ENCODE results near the gene RAB25. TPM values are rescaled to one million over a fixed set of nuclear protein-coding genes. Genes with fewer than 3 reads are reported as not detected.

RAB25 gene
- total and polyA plus RNA-seq, 2 of the 13 experiments (the other 11 are each of a cell fraction or from before 2014, with no cell fraction given) = 0.20 to 0.22 TPM

DNA sequence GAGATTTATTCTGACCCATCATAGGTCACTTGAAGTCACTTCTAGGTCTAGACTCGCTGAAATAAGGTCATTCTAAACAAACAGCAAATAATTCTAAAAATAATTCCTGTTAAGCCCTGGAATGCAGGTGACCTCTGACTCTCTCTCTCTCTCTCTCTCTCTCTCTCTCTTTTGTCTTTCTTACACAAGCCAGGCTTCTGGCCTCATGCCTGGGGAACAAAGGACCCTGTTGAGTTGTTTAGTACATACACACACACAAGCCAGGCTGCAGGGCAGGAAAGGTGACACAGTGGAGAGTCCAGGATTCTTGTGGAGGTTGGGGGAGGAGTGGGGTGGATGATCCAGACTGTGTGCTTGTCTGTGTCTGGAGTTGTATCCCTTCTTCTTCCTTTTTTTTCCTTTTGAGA lies 25.3 kb downstream of the RAB25 start (continued):
- TF ChIP-seq, protein P1, sequence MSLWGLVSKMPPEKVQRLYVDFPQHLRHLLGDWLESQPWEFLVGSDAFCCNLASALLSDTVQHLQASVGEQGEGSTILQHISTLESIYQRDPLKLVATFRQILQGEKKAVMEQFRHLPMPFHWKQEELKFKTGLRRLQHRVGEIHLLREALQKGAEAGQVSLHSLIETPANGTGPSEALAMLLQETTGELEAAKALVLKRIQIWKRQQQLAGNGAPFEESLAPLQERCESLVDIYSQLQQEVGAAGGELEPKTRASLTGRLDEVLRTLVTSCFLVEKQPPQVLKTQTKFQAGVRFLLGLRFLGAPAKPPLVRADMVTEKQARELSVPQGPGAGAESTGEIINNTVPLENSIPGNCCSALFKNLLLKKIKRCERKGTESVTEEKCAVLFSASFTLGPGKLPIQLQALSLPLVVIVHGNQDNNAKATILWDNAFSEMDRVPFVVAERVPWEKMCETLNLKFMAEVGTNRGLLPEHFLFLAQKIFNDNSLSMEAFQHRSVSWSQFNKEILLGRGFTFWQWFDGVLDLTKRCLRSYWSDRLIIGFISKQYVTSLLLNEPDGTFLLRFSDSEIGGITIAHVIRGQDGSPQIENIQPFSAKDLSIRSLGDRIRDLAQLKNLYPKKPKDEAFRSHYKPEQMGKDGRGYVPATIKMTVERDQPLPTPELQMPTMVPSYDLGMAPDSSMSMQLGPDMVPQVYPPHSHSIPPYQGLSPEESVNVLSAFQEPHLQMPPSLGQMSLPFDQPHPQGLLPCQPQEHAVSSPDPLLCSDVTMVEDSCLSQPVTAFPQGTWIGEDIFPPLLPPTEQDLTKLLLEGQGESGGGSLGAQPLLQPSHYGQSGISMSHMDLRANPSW (CRISPR knock-in tag; IDR thresholded peaks at IDR 0.05; ENCODE audit: borderline replicate concordance) = peak; percentile 85; the same call in 1 of the 2 replicates
- TF ChIP-seq CBX5 (CRISPR knock-in tag; IDR thresholded peaks at IDR 0.05; ENCODE audit: borderline replicate concordance) = 0 out of 2 replicates have a peak, but pooled peaks have one; percentile 48
- TF ChIP-seq, protein P2, sequence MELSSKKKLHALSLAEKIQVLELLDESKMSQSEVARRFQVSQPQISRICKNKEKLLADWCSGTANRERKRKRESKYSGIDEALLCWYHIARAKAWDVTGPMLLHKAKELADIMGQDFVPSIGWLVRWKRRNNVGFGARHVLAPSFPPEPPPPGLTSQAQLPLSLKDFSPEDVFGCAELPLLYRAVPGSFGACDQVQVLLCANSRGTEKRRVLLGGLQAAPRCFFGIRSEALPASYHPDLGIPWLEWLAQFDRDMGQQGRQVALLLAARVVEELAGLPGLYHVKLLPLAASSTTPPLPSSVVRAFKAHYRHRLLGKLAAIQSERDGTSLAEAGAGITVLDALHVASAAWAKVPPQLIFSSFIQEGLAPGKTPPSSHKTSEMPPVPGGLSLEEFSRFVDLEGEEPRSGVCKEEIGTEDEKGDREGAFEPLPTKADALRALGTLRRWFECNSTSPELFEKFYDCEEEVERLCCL (CRISPR knock-in tag; IDR thresholded peaks at IDR 0.05; ENCODE audit: borderline replicate concordance) = no peak
- peak; percentile 98 for TF ChIP-seq RARA (CRISPR knock-in tag; IDR thresholded peaks at IDR 0.05)
- TF ChIP-seq BCL6 (CRISPR knock-in tag; IDR thresholded peaks at IDR 0.05) = peak; percentile 94
- peak; percentile 72; the same call in 1 of the 2 replicates for TF ChIP-seq ZNF703 (CRISPR knock-in tag; IDR thresholded peaks at IDR 0.05; ENCODE audit: borderline replicate concordance)
- peak; percentile 48; the same call in 1 of the 2 replicates for TF ChIP-seq ZFX (CRISPR knock-in tag; IDR thresholded peaks at IDR 0.05; ENCODE audit: low read depth)
- TF ChIP-seq THAP11 (CRISPR knock-in tag; IDR thresholded peaks at IDR 0.05) = peak; percentile 90
- TF ChIP-seq, protein P3, sequence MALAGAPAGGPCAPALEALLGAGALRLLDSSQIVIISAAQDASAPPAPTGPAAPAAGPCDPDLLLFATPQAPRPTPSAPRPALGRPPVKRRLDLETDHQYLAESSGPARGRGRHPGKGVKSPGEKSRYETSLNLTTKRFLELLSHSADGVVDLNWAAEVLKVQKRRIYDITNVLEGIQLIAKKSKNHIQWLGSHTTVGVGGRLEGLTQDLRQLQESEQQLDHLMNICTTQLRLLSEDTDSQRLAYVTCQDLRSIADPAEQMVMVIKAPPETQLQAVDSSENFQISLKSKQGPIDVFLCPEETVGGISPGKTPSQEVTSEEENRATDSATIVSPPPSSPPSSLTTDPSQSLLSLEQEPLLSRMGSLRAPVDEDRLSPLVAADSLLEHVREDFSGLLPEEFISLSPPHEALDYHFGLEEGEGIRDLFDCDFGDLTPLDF (CRISPR knock-in tag; IDR thresholded peaks at IDR 0.05) = no peak
- TF ChIP-seq SNAPC2 (CRISPR knock-in tag; IDR thresholded peaks at IDR 0.05) = 0 out of 2 replicates have a peak, but pooled peaks have one; percentile 44
- TF ChIP-seq ZNF468 (CRISPR knock-in tag; IDR thresholded peaks at IDR 0.05) = 0 out of 2 replicates have a peak, but pooled peaks have one; percentile 33
- TF ChIP-seq, protein P4, sequence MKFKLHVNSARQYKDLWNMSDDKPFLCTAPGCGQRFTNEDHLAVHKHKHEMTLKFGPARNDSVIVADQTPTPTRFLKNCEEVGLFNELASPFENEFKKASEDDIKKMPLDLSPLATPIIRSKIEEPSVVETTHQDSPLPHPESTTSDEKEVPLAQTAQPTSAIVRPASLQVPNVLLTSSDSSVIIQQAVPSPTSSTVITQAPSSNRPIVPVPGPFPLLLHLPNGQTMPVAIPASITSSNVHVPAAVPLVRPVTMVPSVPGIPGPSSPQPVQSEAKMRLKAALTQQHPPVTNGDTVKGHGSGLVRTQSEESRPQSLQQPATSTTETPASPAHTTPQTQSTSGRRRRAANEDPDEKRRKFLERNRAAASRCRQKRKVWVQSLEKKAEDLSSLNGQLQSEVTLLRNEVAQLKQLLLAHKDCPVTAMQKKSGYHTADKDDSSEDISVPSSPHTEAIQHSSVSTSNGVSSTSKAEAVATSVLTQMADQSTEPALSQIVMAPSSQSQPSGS (CRISPR knock-in tag; IDR thresholded peaks at IDR 0.05) = 0 out of 2 replicates have a peak, but pooled peaks have one; percentile 18
- TF ChIP-seq, protein P5, sequence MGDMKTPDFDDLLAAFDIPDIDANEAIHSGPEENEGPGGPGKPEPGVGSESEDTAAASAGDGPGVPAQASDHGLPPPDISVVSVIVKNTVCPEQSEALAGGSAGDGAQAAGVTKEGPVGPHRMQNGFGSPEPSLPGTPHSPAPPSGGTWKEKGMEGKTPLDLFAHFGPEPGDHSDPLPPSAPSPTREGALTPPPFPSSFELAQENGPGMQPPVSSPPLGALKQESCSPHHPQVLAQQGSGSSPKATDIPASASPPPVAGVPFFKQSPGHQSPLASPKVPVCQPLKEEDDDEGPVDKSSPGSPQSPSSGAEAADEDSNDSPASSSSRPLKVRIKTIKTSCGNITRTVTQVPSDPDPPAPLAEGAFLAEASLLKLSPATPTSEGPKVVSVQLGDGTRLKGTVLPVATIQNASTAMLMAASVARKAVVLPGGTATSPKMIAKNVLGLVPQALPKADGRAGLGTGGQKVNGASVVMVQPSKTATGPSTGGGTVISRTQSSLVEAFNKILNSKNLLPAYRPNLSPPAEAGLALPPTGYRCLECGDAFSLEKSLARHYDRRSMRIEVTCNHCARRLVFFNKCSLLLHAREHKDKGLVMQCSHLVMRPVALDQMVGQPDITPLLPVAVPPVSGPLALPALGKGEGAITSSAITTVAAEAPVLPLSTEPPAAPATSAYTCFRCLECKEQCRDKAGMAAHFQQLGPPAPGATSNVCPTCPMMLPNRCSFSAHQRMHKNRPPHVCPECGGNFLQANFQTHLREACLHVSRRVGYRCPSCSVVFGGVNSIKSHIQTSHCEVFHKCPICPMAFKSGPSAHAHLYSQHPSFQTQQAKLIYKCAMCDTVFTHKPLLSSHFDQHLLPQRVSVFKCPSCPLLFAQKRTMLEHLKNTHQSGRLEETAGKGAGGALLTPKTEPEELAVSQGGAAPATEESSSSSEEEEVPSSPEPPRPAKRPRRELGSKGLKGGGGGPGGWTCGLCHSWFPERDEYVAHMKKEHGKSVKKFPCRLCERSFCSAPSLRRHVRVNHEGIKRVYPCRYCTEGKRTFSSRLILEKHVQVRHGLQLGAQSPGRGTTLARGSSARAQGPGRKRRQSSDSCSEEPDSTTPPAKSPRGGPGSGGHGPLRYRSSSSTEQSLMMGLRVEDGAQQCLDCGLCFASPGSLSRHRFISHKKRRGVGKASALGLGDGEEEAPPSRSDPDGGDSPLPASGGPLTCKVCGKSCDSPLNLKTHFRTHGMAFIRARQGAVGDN (CRISPR knock-in tag; IDR thresholded peaks at IDR 0.05) = no peak
- TF ChIP-seq ZNF224 (CRISPR knock-in tag; IDR thresholded peaks at IDR 0.05) = no peak
- TF ChIP-seq PRMT3 (CRISPR knock-in tag; IDR thresholded peaks at IDR 0.05; ENCODE audit: borderline replicate concordance, low read depth) = 0 out of 2 replicates have a peak, but pooled peaks have one; percentile 64
- TF ChIP-seq ZNF577 (CRISPR knock-in tag; IDR thresholded peaks at IDR 0.05; ENCODE audit: borderline replicate concordance, low read depth) = no peak
